Measurements from ENCODE around the gene SCN9A.
"Not testable (repeated sequence)": the region's sequence is repeated elsewhere in the genome, so short reads cannot be mapped to it uniquely, and the experiment has no call there.

DNA sequence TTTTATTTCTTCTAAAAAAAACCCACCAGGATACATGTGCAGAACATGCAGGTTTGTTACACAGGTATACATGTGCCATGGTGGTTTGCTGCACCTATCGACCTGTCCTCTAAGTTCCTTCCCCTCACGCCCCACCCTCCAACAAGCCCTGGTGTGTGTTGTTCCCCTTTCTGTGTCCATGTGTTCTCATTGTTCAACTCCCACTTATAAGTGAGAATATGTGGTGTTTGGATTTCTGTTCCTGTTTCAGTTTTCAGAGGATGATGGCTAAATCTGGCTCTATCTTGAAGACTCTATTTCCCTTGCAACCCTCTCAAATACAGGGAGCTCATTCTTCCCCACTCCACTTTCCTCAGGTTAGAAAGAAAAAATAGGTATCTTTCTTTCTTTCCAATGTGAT, 32.0 kb upstream of the SCN9A start:
- TF ChIP-seq CTCF (IDR thresholded peaks at IDR 0.05 in 2 of 3, conservative IDR thresholded peaks at IDR 0.05 in 1 of 3; ENCODE audit: borderline replicate concordance in 1 of 3, insufficient read depth in 1 of 3, low read depth in 2 of 3, low read length in 2 of 3); POLR2A (IDR thresholded peaks at IDR 0.05; ENCODE audit: borderline replicate concordance, extremely low read depth, insufficient read depth, insufficient read length); SIN3A (IDR thresholded peaks at IDR 0.05; ENCODE audit: low read depth); SP1 (IDR thresholded peaks at IDR 0.05; ENCODE audit: low read depth); RAD21 (IDR thresholded peaks at IDR 0.05; ENCODE audit: low read depth); EZH2 (IDR thresholded peaks at IDR 0.05); EZH2phosphoT487 (IDR thresholded peaks at IDR 0.05; ENCODE audit: borderline replicate concordance); POLR2AphosphoS5 (IDR thresholded peaks at IDR 0.05; ENCODE audit: low read depth, low read length); JUND (IDR thresholded peaks at IDR 0.05); ATF3 (IDR thresholded peaks at IDR 0.05): not testable (repeated sequence)
- TF ChIP-seq, protein P1, sequence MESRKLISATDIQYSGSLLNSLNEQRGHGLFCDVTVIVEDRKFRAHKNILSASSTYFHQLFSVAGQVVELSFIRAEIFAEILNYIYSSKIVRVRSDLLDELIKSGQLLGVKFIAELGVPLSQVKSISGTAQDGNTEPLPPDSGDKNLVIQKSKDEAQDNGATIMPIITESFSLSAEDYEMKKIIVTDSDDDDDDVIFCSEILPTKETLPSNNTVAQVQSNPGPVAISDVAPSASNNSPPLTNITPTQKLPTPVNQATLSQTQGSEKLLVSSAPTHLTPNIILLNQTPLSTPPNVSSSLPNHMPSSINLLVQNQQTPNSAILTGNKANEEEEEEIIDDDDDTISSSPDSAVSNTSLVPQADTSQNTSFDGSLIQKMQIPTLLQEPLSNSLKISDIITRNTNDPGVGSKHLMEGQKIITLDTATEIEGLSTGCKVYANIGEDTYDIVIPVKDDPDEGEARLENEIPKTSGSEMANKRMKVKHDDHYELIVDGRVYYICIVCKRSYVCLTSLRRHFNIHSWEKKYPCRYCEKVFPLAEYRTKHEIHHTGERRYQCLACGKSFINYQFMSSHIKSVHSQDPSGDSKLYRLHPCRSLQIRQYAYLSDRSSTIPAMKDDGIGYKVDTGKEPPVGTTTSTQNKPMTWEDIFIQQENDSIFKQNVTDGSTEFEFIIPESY (IDR thresholded peaks at IDR 0.05; ENCODE audit: extremely low read depth, insufficient replicate concordance, low read length), result not testable (repeated sequence)
- TF ChIP-seq, protein P2, sequence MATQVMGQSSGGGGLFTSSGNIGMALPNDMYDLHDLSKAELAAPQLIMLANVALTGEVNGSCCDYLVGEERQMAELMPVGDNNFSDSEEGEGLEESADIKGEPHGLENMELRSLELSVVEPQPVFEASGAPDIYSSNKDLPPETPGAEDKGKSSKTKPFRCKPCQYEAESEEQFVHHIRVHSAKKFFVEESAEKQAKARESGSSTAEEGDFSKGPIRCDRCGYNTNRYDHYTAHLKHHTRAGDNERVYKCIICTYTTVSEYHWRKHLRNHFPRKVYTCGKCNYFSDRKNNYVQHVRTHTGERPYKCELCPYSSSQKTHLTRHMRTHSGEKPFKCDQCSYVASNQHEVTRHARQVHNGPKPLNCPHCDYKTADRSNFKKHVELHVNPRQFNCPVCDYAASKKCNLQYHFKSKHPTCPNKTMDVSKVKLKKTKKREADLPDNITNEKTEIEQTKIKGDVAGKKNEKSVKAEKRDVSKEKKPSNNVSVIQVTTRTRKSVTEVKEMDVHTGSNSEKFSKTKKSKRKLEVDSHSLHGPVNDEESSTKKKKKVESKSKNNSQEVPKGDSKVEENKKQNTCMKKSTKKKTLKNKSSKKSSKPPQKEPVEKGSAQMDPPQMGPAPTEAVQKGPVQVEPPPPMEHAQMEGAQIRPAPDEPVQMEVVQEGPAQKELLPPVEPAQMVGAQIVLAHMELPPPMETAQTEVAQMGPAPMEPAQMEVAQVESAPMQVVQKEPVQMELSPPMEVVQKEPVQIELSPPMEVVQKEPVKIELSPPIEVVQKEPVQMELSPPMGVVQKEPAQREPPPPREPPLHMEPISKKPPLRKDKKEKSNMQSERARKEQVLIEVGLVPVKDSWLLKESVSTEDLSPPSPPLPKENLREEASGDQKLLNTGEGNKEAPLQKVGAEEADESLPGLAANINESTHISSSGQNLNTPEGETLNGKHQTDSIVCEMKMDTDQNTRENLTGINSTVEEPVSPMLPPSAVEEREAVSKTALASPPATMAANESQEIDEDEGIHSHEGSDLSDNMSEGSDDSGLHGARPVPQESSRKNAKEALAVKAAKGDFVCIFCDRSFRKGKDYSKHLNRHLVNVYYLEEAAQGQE (IDR thresholded peaks at IDR 0.05; ENCODE audit: low read depth), result not testable (repeated sequence)
